Lower lobe of right lung (tissue), 2 donors: Measurements from ENCODE around the gene VCAM1. TPM values are rescaled to one million over a fixed set of nuclear protein-coding genes. Genes with fewer than 3 reads are reported as not detected.
"Not testable (repeated sequence)": the region's sequence is repeated elsewhere in the genome, so short reads cannot be mapped to it uniquely, and the experiment has no call there.

Experiments
- ATAC-seq, 2 donors: fragments of 200-7000 bp; cut with Tn5 transposase; one replicate each; pipeline ENCODE4 v1.9.1; 2020 to 2022; ENCODE audit warnings: mild to moderate bottlenecking in 2 of 2, moderate library complexity in 2 of 2
- DNase-seq: peaks from one replicate; pipeline ENCODE4 v3.0.0-alpha.2; 2020
- H3K27ac ChIP-seq: fragments of 200-600 bp; one replicate; pipeline ENCODE4 v1.8.0; 2022
- H3K27me3 ChIP-seq: fragments of 200-600 bp; one replicate; pipeline ENCODE4 v1.8.0; 2022; ENCODE audit warnings: low read depth
- H3K36me3 ChIP-seq: fragments of 200-600 bp; one replicate; pipeline ENCODE4 v1.8.0; 2022; ENCODE audit warnings: mild to moderate bottlenecking
- H3K4me1 ChIP-seq: fragments of 200-600 bp; one replicate; pipeline ENCODE4 v1.8.0; 2022
- H3K4me3 ChIP-seq: fragments of 200-600 bp; one replicate; pipeline ENCODE4 v1.8.0; 2022; ENCODE audit warnings: mild to moderate bottlenecking
- H3K9me3 ChIP-seq: fragments of 200-600 bp; one replicate; pipeline ENCODE4 v1.8.0; 2022
- intact Hi-C: fragments of 100-400 bp; cut with DNase I; formaldehyde crosslinking; loops from one replicate; pipeline ENCODE4 v1.11.0; 2022
- total RNA-seq: library from RNA; stranded (reverse); fragmentation: NEBNext Ultra II Directional; extraction: Animal tissue kit (Norgen Biotek cat#: 25700); gene quantifications from one replicate; pipeline ENCODE4 v1.2.1, GENCODE V29; 2021
- TF ChIP-seq, protein P1 (sequence below): fragments of 200-600 bp; IDR thresholded peaks from one replicate; pipeline ENCODE4 v1.8.0; 2022; ENCODE audit warnings: antibody characterized with exemption, mild to moderate bottlenecking
- donor health status: DM: no; HTN: yes; CAD: no; lungs with severe emphysema.

The VCAM1 gene
- total RNA-seq, 1 donor from 2014 or later: 5.5 TPM

GRCh38 chr1:100708476-100709062, 11.0 kb upstream of the VCAM1 start:
- Histone ChIP-seq H3K9me3 (no peaks in the 10 kb centered on the region), H3K27ac (no peak overlapping the region), H3K36me3 (no peaks in the 10 kb centered on the region), H3K27me3 (no peaks in the 10 kb centered on the region), H3K4me3 (no peak overlapping the region), H3K4me1 (no peaks in the 10 kb centered on the region)
- no peak for ATAC-seq
- TF ChIP-seq, protein P1, sequence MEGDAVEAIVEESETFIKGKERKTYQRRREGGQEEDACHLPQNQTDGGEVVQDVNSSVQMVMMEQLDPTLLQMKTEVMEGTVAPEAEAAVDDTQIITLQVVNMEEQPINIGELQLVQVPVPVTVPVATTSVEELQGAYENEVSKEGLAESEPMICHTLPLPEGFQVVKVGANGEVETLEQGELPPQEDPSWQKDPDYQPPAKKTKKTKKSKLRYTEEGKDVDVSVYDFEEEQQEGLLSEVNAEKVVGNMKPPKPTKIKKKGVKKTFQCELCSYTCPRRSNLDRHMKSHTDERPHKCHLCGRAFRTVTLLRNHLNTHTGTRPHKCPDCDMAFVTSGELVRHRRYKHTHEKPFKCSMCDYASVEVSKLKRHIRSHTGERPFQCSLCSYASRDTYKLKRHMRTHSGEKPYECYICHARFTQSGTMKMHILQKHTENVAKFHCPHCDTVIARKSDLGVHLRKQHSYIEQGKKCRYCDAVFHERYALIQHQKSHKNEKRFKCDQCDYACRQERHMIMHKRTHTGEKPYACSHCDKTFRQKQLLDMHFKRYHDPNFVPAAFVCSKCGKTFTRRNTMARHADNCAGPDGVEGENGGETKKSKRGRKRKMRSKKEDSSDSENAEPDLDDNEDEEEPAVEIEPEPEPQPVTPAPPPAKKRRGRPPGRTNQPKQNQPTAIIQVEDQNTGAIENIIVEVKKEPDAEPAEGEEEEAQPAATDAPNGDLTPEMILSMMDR: no peak
- intact Hi-C loops: no loop called here
- no peak for DNase-seq

DNA sequence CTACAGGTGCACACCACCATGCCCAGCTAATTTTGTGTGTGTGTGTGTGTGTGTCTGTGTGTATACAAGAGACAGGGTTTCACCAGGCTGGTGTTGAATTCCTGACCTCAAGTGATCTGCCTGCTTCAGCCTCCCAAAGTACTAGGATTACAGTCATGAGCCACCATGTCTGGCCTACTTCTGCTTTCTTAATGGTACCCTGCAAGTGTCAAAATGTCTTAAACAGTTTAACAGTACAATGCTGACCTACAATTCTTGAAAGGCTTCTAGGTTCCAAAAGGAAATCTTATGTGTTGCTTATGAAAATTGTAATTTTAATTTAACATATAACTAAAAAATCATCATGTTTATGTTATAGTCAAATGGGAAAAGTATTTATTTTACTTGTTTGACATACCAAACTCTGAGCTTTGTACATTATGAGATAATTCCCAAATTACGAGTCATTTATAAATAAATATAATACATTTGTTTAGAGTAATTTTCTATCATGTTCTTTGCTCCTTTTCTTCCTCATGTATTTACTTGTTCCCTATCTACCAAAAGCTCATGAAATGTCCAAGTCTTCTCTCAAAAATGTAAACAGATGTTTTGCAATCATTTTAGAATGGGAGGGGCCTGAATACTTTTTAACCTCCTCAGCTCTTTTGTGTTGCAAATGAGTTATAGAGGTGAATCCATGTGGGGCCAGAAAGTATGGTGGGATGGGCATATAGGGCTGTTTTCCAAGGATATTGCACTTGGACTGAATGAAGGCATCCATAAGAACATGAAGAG, 8.4 kb upstream of the VCAM1 start:
- no peaks in the 10 kb centered on the region for H3K36me3 ChIP-seq
- no peaks in the 10 kb centered on the region for H3K27me3 ChIP-seq
- DNase-seq (no peak), ATAC-seq (no peak)
- H3K4me3 ChIP-seq: no peak overlapping the region
- intact Hi-C loops: no loop called here
- H3K27ac ChIP-seq: no peak overlapping the region
- TF ChIP-seq, protein P1: no peak
- no peaks in the 10 kb centered on the region for H3K9me3 ChIP-seq
- no peaks in the 10 kb centered on the region for H3K4me1 ChIP-seq

- H3K4me1 ChIP-seq, H3K27ac ChIP-seq, H3K36me3 ChIP-seq, H3K27me3 ChIP-seq, H3K4me3 ChIP-seq, H3K9me3 ChIP-seq, intact Hi-C loops: not testable (repeated sequence)
- ATAC-seq (peak; percentile 42 to 53), DNase-seq (peak; percentile 44)
These were observed 6.5 kb upstream of the VCAM1 start for GRCh38 chr1:100713027-100713426.

- DNase-seq: no peak
- TF ChIP-seq, protein P1: no peak
- no peaks in the 10 kb centered on the region for H3K9me3 ChIP-seq
These were observed 5.9 kb upstream of the VCAM1 start for GRCh38 chr1:100713626-100714025.

DNA sequence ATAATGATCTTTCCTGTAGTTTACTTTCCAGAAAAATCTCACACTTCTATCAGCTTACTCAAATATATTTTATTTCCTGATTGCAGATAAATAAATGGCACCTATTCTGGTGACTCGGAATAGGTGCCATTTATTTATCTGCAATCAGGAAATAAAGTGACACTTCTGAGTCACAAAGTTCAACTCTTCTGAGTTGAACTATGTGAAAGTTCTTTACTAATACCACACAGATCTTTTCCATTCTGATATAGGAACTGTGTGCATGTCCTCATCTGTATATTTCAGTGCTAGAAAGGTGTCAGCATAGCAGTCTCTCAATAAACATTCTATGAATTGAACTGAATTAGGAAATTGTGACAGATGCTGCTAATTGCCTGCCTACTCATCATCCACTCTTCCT, 4.9 kb upstream of the VCAM1 start:
- H3K4me1 ChIP-seq: no peaks in the 10 kb centered on the region
- no peaks in the 10 kb centered on the region for H3K9me3 ChIP-seq
- no peak overlapping the region for H3K4me3 ChIP-seq
- no peak overlapping the region for H3K27ac ChIP-seq
- DNase-seq: no peak
- TF ChIP-seq, protein P1: no peak
- intact Hi-C loops: no loop called here
- H3K27me3 ChIP-seq: no peaks in the 10 kb centered on the region
- ATAC-seq: no peak
- H3K36me3 ChIP-seq: no peaks in the 10 kb centered on the region

More at GRCh38 chr1:100713626-100714025, 5.9 kb upstream of the VCAM1 start:
- Histone ChIP-seq H3K4me1 (no peaks in the 10 kb centered on the region), H3K4me3 (no peak overlapping the region), H3K27me3 (no peaks in the 10 kb centered on the region), H3K36me3 (no peaks in the 10 kb centered on the region), H3K27ac (no peak overlapping the region)
- no peak for ATAC-seq
- intact Hi-C loops: no loop called here

DNA sequence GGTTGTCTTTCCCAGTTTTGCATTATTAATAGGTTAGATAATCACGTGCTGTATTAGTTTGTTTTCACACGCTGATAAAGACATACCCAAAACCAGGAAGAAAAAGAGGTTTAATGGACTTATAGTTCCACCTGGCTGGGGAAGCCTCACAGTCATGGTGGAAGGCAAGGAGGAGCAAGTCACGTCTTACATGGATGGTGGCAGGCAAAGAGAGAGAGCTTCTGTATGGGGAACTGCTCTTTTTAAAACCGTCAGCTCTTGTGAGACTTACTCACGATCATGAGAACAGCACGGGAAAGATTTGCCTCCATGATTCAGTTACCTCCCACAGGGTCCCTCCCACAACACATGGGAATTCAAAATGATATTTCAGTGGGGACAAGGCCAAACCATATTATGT, 2.3 kb upstream of the VCAM1 start:
- no peak for ATAC-seq
- Histone ChIP-seq H3K9me3 (no peaks in the 10 kb centered on the region), H3K27ac (no peak overlapping the region), H3K4me3 (no peak overlapping the region), H3K27me3 (no peaks in the 10 kb centered on the region), H3K36me3 (no peaks in the 10 kb centered on the region), H3K4me1 (no peaks in the 10 kb centered on the region)
- TF ChIP-seq, protein P1: no peak
- no peak for DNase-seq
- intact Hi-C loops: no loop called here
